Measurements from ENCODE around the gene PSME3. TPM values are rescaled to one million over a fixed set of nuclear protein-coding genes. Genes with fewer than 3 reads are reported as not detected.

PSME3 gene
- polyA plus RNA-seq, 1 experiment: 65.7 TPM

- ChIA-PET POLR2A (no interaction called here), CTCF (interaction anchor here (1.3 to 2.3 kb wide), 2 partner anchors 23 to 27 kb away, joined by 5 to 8 read pairs; partner anchors contain the start of gene BECN1)
- TF ChIP-seq CTCF (IDR thresholded peaks at IDR 0.05; ENCODE audit: insufficient read depth, low read depth, low read length): no peak
- Histone ChIP-seq H3K36me3 (ENCODE audit: control insufficient read depth, insufficient read depth, low read length) (peaks cover 4% of the 10 kb centered on the region; the same call in 1 of the 2 replicates), H3K4me3 (ENCODE audit: low read depth, low read length) (peak overlapping the region; percentile 77), H3K27me3 (ENCODE audit: control insufficient read depth, insufficient read depth, low read length) (no peaks in the 10 kb centered on the region)
- no peak for DNase-seq (ENCODE audit: low read depth)
Observed at GRCh38 chr17:42797067-42798007, 35.9 kb upstream of the PSME3 start.

GRCh38 chr17:42798011-42798382 lies 35.2 kb upstream of the PSME3 start:
- ChIA-PET POLR2A (no interaction called here), CTCF (interaction anchor here (1.6 to 2.3 kb wide), 2 partner anchors 22 to 27 kb away, joined by 4 to 8 read pairs; partner anchors contain the start of gene BECN1)
- H3K4me3 ChIP-seq (ENCODE audit: low read depth, low read length): peak overlapping the region; percentile 77
- no peak for TF ChIP-seq CTCF (IDR thresholded peaks at IDR 0.05; ENCODE audit: insufficient read depth, low read depth, low read length)
- H3K27me3 ChIP-seq (ENCODE audit: control insufficient read depth, insufficient read depth, low read length): no peaks in the 10 kb centered on the region
- peaks cover 4% of the 10 kb centered on the region; the same call in 1 of the 2 replicates for H3K36me3 ChIP-seq (ENCODE audit: control insufficient read depth, insufficient read depth, low read length)
- DNase-seq (ENCODE audit: low read depth): no peak

- CTCF ChIA-PET: interaction anchor here (1.6 to 2.3 kb wide), 2 partner anchors 22 to 26 kb away, joined by 4 to 8 read pairs; partner anchors contain the start of gene BECN1
- H3K4me3 ChIP-seq (ENCODE audit: low read depth, low read length): peak within 1 kb of the TSS; percentile 77
- peak; percentile 29 for TF ChIP-seq CTCF (IDR thresholded peaks at IDR 0.05; ENCODE audit: insufficient read depth, low read depth, low read length)
- peak; percentile 42 for DNase-seq (ENCODE audit: low read depth)
- POLR2A ChIA-PET: no interaction called here
- peaks cover 4% of the 10 kb centered on the region; the same call in 1 of the 2 replicates for H3K36me3 ChIP-seq (ENCODE audit: control insufficient read depth, insufficient read depth, low read length)
- no peaks in the 10 kb centered on the region for H3K27me3 ChIP-seq (ENCODE audit: control insufficient read depth, insufficient read depth, low read length)
Observed at GRCh38 chr17:42798383-42799380, 34.5 kb upstream of the PSME3 start, which contains the start of the genes CNTD1 and COA3. Gene CNTD1 (plus strand): TSS chr17:42798861. CDS start chr17:42799068, 207 bp downstream. Gene COA3 (minus strand): TSS chr17:42798704. CDS start chr17:42798681, 23 bp downstream.

- POLR2A ChIA-PET: no interaction called here
- H3K27me3 ChIP-seq (ENCODE audit: control insufficient read depth, insufficient read depth, low read length): no peaks in the 10 kb centered on the region
- DNase-seq (ENCODE audit: low read depth): no peak
- no peak for TF ChIP-seq CTCF (IDR thresholded peaks at IDR 0.05; ENCODE audit: insufficient read depth, low read depth, low read length)
- no peak overlapping the region for H3K4me3 ChIP-seq (ENCODE audit: low read depth, low read length)
- CTCF ChIA-PET: interaction anchor here (0.9 to 3.5 kb wide), 2 partner anchors 16 to 20 kb away, joined by 4 to 20 read pairs; partner anchors contain the start of gene BECN1
- no peaks in the 10 kb centered on the region; the same call in 1 of the 2 replicates for H3K36me3 ChIP-seq (ENCODE audit: control insufficient read depth, insufficient read depth, low read length)
Observed at GRCh38 chr17:42803074-42803883, 29.9 kb upstream of the PSME3 start.

Measured in BJ (cell line).